Measurements from ENCODE around the gene LRRN1.

DNA sequence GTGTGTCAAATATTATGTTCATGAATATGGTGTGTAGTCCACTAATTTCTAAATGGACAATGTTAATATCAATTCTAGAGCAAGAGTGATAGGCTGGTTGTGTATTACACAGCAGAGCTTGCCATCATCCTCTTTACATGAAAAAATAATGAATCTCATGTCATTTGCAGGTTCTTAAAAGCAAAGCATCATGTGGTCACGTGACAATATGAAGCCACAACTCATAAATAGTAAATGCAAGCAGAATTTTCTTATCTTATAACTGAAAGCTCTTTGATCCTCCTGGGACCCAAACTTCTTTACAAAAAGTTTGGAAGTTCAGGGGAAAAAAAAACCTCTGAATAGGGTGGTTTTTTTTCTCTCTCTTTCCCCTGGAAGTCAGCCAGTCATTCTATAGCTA, 26.9 kb upstream of the LRRN1 start:
- TF ChIP-seq CTCF (IDR thresholded peaks at IDR 0.05 in 8 of 11, conservative IDR thresholded peaks at IDR 0.05 in 3 of 11): no peak
- TF ChIP-seq POLR2A (IDR thresholded peaks at IDR 0.05): no peak

Measured in spleen (tissue), 7 donors.